Left lung (tissue), 8 donors: Measurements from ENCODE around the gene GFRA3. TPM values are rescaled to one million over a fixed set of nuclear protein-coding genes. Genes with fewer than 3 reads are reported as not detected.

Source experiments
- polyA plus RNA-seq, 6 donors: library from polyadenylated mRNA; unstranded; fragments of 120-200 nt; gene quantifications; one replicate each; pipeline ENCODE4 v1.2.1, GENCODE V29; 2013; ENCODE audit not compliant: insufficient read length in 6 of 6
- total RNA-seq, 2 donors: library from RNA; stranded (reverse); fragmentation: NEBNext Ultra II Directional; extraction: Animal tissue kit (Norgen Biotek cat#: 25700); gene quantifications; one replicate each; pipeline ENCODE4 v1.2.1, GENCODE V29; 2021
- donor health status: DM: no; HTN: yes; CAD: no.
- donor health status: DM: no; HTN: no; CAD: no.

The GFRA3 gene
- total and polyA plus RNA-seq, 8 donors: 1.9 to 4.7 (median 3.4) TPM; not detected in 1

Other genes starting within 250 kb of the GFRA3 start
- 10 to 100 TPM; 23.8 to 35.2 TPM for gene FAM13B, start 241.5 kb downstream of the GFRA3 start, total RNA-seq
- 10 to 100 TPM; 38.3 to 53.3 (median 47.1) TPM for gene FAM13B, start 241.5 kb downstream of the GFRA3 start, polyA plus RNA-seq
- not detected for gene WNT8A, start 190.6 kb downstream of the GFRA3 start, total RNA-seq
- not detected for gene WNT8A, start 190.6 kb downstream of the GFRA3 start, polyA plus RNA-seq
- gene NME5, start 135.2 kb downstream of the GFRA3 start, total RNA-seq: 1 to 10 TPM; 5.9 to 7.0 TPM
- 10 to 100 TPM in 4 of 6 donors, 1 to 10 TPM in 2; 8.3 to 13.0 (median 12.2) TPM for gene NME5, start 135.2 kb downstream of the GFRA3 start, polyA plus RNA-seq
- gene BRD8, start 96.0 kb downstream of the GFRA3 start, total RNA-seq: 10 to 100 TPM; 42.0 to 45.4 TPM
- gene BRD8, start 96.0 kb downstream of the GFRA3 start, polyA plus RNA-seq: 100 to 1,000 TPM; 151 to 212 (median 165) TPM
- 10 to 100 TPM in 1 of 2 donors, 1 to 10 TPM in 1; 1.6 to 12.1 TPM for gene KIF20A, start 95.5 kb downstream of the GFRA3 start, total RNA-seq
- gene KIF20A, start 95.5 kb downstream of the GFRA3 start, polyA plus RNA-seq: 100 to 1,000 TPM in 1 of 6 donors, 10 to 100 TPM in 5; 33.7 to 106 (median 49.6) TPM
- 10 to 100 TPM; 18.8 to 27.1 TPM for gene CDC23, start 61.3 kb downstream of the GFRA3 start, total RNA-seq
- gene CDC23, start 61.3 kb downstream of the GFRA3 start, polyA plus RNA-seq: 10 to 100 TPM; 52.6 to 62.2 (median 56.4) TPM
- gene CDC25C, start 57.2 kb upstream of the GFRA3 start, total RNA-seq: 1 to 10 TPM in 1 of 2 donors, under 1 TPM in 1; 0.34 to 2.0 TPM
- 10 to 100 TPM in 3 of 6 donors, 1 to 10 TPM in 3; 6.2 to 14.6 (median 9.5) TPM for gene CDC25C, start 57.2 kb upstream of the GFRA3 start, polyA plus RNA-seq
- gene FAM53C, start 63.6 kb upstream of the GFRA3 start, total RNA-seq: 10 to 100 TPM; 23.9 to 25.0 TPM
- gene FAM53C, start 63.6 kb upstream of the GFRA3 start, polyA plus RNA-seq: 10 to 100 TPM; 40.2 to 43.4 (median 42.5) TPM
- 10 to 100 TPM; 47.5 to 50.4 TPM for gene KDM3B, start 78.1 kb upstream of the GFRA3 start, total RNA-seq
- gene KDM3B, start 78.1 kb upstream of the GFRA3 start, polyA plus RNA-seq: 10 to 100 TPM; 78.1 to 96.3 (median 81.5) TPM
- gene REEP2, start 164.4 kb upstream of the GFRA3 start, total RNA-seq: 1 to 10 TPM in 1 of 2 donors, under 1 TPM in 1; 0.52 to 2.5 TPM
- gene REEP2, start 164.4 kb upstream of the GFRA3 start, polyA plus RNA-seq: 1 to 10 TPM; 1.3 to 2.1 (median 1.9) TPM
- gene EGR1, start 190.9 kb upstream of the GFRA3 start, total RNA-seq: 10 to 100 TPM; 42.3 to 92.6 TPM
- gene EGR1, start 190.9 kb upstream of the GFRA3 start, polyA plus RNA-seq: 1,000 to 10,000 TPM in 1 of 6 donors, 100 to 1,000 TPM in 4, 10 to 100 TPM in 1; 23.6 to 1,036 (median 315) TPM